BLaER1 treated with 17β-estradiol and CSF1 and Interleukin-3, amounts not matched to agents 10 nM and 100 nM (cell line): Measurements from ENCODE around the gene SPP2.

ENCODE experiments used
- H3K27ac ChIP-seq, 11 experiments: shearing (Covaris generic); formaldehyde crosslinking; 2 replicates each; pipeline ENCODE4 v1.8.1; 2022
- H3K27me3 ChIP-seq, 11 experiments: shearing (Covaris generic); formaldehyde crosslinking; 2 replicates each; pipeline ENCODE4 v1.8.1; 2022
- H3K36me3 ChIP-seq, 11 experiments: shearing (Covaris generic); formaldehyde crosslinking; 2 replicates each; pipeline ENCODE4 v1.8.1; 2022
- H3K4me1 ChIP-seq, 10 experiments: shearing (Covaris generic); formaldehyde crosslinking; 2 replicates each; pipeline ENCODE4 v1.8.1; 2022
- H3K4me2 ChIP-seq, 11 experiments: shearing (Covaris generic); formaldehyde crosslinking; 2 replicates each; pipeline ENCODE4 v1.8.1; 2022
- H3K4me3 ChIP-seq, 10 experiments: shearing (Covaris generic); formaldehyde crosslinking; 2 replicates each; pipeline ENCODE4 v1.8.1; 2022
- H3K9ac ChIP-seq, 11 experiments: shearing (Covaris generic); formaldehyde crosslinking; 2 replicates each; pipeline ENCODE4 v1.8.1; 2022
- H3K9me3 ChIP-seq, 11 experiments: shearing (Covaris generic); formaldehyde crosslinking; replicated peaks in 1 of 11; 2 replicates each; pipeline ENCODE4 v1.8.1; 2022
- H4K20me1 ChIP-seq, 11 experiments: shearing (Covaris generic); formaldehyde crosslinking; 2 replicates each; pipeline ENCODE4 v1.8.1; 2022
- Cebpa-rat ChIP-seq, 11 experiments: shearing (Covaris generic); IDR thresholded peaks; 2 replicates each; pipeline ENCODE4 v1.8.1; 2022

SPP2 gene

GRCh38 chr2:234019896-234020295 is 30.6 kb upstream of the SPP2 start:
- H3K27ac ChIP-seq, result no peak overlapping the region

GRCh38 chr2:234020332-234020731 is 30.2 kb upstream of the SPP2 start:
- no peak for TF ChIP-seq Cebpa-rat (IDR thresholded peaks at IDR 0.05)
- H3K4me2 ChIP-seq, result no peak overlapping the region
- H3K27ac ChIP-seq, result no peak overlapping the region
- H3K27me3 ChIP-seq, result no peaks in the 10 kb centered on the region
- no peak overlapping the region for H3K4me3 ChIP-seq
- H3K36me3 ChIP-seq, result no peaks in the 10 kb centered on the region
- no peaks in the 10 kb centered on the region for H4K20me1 ChIP-seq
- no peak overlapping the region for H3K9ac ChIP-seq
- H3K9me3 ChIP-seq, result peaks cover 13 to 46% (median 38%) of the 10 kb centered on the region in 11 experiments
- peaks cover 0 to 25% (median 13%) of the 10 kb centered on the region in 10 experiments; a peak in 15 of 20 replicates for H3K4me1 ChIP-seq

More at GRCh38 chr2:234019896-234020295, 30.6 kb upstream of the SPP2 start:
- Histone ChIP-seq H3K4me2 (no peak overlapping the region), H3K4me3 (no peak overlapping the region), H3K27me3 (no peaks in the 10 kb centered on the region), H3K9ac (no peak overlapping the region), H4K20me1 (no peaks in the 10 kb centered on the region), H3K36me3 (no peaks in the 10 kb centered on the region), H3K4me1 (peaks cover 0 to 21% (median 9%) of the 10 kb centered on the region in 10 experiments; a peak in 15 of 20 replicates), H3K9me3 (peaks cover 13 to 46% (median 38%) of the 10 kb centered on the region in 11 experiments)
- TF ChIP-seq Cebpa-rat (IDR thresholded peaks at IDR 0.05), result no peak

- TF ChIP-seq Cebpa-rat (IDR thresholded peaks at IDR 0.05), result no peak
- H3K4me1 ChIP-seq, result peaks cover 17 to 33% (median 31%) of the 10 kb centered on the region in 10 experiments
- no peak overlapping the region for H3K4me2 ChIP-seq
- no peak overlapping the region for H3K4me3 ChIP-seq
- no peaks in the 10 kb centered on the region for H3K36me3 ChIP-seq
- no peak overlapping the region for H3K9ac ChIP-seq
- H4K20me1 ChIP-seq, result no peaks in the 10 kb centered on the region
- H3K9me3 ChIP-seq, result peaks cover 13 to 46% (median 38%) of the 10 kb centered on the region in 11 experiments
- H3K27me3 ChIP-seq, result no peaks in the 10 kb centered on the region
- no peak overlapping the region for H3K27ac ChIP-seq
Observed at GRCh38 chr2:234022424-234022823, 28.1 kb upstream of the SPP2 start.

GRCh38 chr2:234024304-234024703 is 26.2 kb upstream of the SPP2 start:
- no peaks in the 10 kb centered on the region for H3K27me3 ChIP-seq
- no peak for TF ChIP-seq Cebpa-rat (IDR thresholded peaks at IDR 0.05)

GRCh38 chr2:234025466-234025865 is 25.0 kb upstream of the SPP2 start:
- Histone ChIP-seq H3K36me3 (no peaks in the 10 kb centered on the region), H3K4me1 (peaks cover 17 to 46% (median 40%) of the 10 kb centered on the region in 10 experiments), H3K9ac (peak overlapping the region in 10 of 11 experiments; percentile 8 to 70 (median 65); a peak in 16 of 22 replicates), H3K27ac (peak overlapping the region in 8 of 11 experiments; percentile 7 to 69 (median 47); a peak in 9 of 22 replicates), H3K4me2 (peak overlapping the region; percentile 75 to 97 (median 87)), H3K9me3 (peaks cover 13 to 53% (median 38%) of the 10 kb centered on the region in 11 experiments), H3K4me3 (peak overlapping the region; percentile 39 to 64 (median 52); a peak in 17 of 20 replicates), H3K27me3 (no peaks in the 10 kb centered on the region), H4K20me1 (no peaks in the 10 kb centered on the region)
- no peak for TF ChIP-seq Cebpa-rat (IDR thresholded peaks at IDR 0.05)

More at GRCh38 chr2:234024304-234024703, 26.2 kb upstream of the SPP2 start:
- H3K9me3 ChIP-seq, result peaks cover 13 to 53% (median 38%) of the 10 kb centered on the region in 11 experiments
- peaks cover 17 to 44% (median 40%) of the 10 kb centered on the region in 10 experiments for H3K4me1 ChIP-seq
- H3K36me3 ChIP-seq, result no peaks in the 10 kb centered on the region
- no peak overlapping the region for H3K9ac ChIP-seq
- H3K4me2 ChIP-seq, result peak overlapping the region in 8 of 11 experiments; percentile 81 to 97 (median 89); a peak in 13 of 22 replicates
- H4K20me1 ChIP-seq, result no peaks in the 10 kb centered on the region
- H3K4me3 ChIP-seq, result no peak overlapping the region
- H3K27ac ChIP-seq, result peak overlapping the region in 1 of 11 experiments; percentile 22; a peak in 1 of 22 replicates

GRCh38 chr2:234025891-234026401 is 24.6 kb upstream of the SPP2 start:
- peak overlapping the region; percentile 75 to 97 (median 87) for H3K4me2 ChIP-seq

GRCh38 chr2:234026693-234027254 is 23.7 kb upstream of the SPP2 start:
- no peak for TF ChIP-seq Cebpa-rat (IDR thresholded peaks at IDR 0.05)
- peak overlapping the region; percentile 43 to 97 (median 87); a peak in 21 of 22 replicates for H3K4me2 ChIP-seq
- H3K27ac ChIP-seq, result no peak overlapping the region

More at GRCh38 chr2:234025891-234026401, 24.6 kb upstream of the SPP2 start:
- Histone ChIP-seq H3K9ac (peak overlapping the region in 10 of 11 experiments; percentile 8 to 70 (median 65); a peak in 16 of 22 replicates), H3K4me3 (peak overlapping the region; percentile 39 to 64 (median 52); a peak in 17 of 20 replicates), H3K4me1 (peaks cover 17 to 51% (median 40%) of the 10 kb centered on the region in 10 experiments), H3K36me3 (no peaks in the 10 kb centered on the region), H3K9me3 (peaks cover 13 to 49% (median 37%) of the 10 kb centered on the region in 11 experiments), H3K27me3 (no peaks in the 10 kb centered on the region), H3K27ac (peak overlapping the region in 7 of 11 experiments; percentile 18 to 69 (median 52); a peak in 10 of 22 replicates), H4K20me1 (no peaks in the 10 kb centered on the region)
- no peak for TF ChIP-seq Cebpa-rat (IDR thresholded peaks at IDR 0.05)

GRCh38 chr2:234027641-234028040 is 22.9 kb upstream of the SPP2 start:
- Histone ChIP-seq H3K27ac (no peak overlapping the region), H3K4me3 (no peak overlapping the region; a peak in 1 of 20 replicates), H3K4me1 (peaks cover 17 to 60% (median 45%) of the 10 kb centered on the region in 10 experiments), H3K9me3 (peaks cover 13 to 45% (median 34%) of the 10 kb centered on the region in 11 experiments), H3K27me3 (no peaks in the 10 kb centered on the region), H3K4me2 (peak overlapping the region in 10 of 11 experiments; percentile 43 to 97 (median 88); a peak in 17 of 22 replicates), H4K20me1 (no peaks in the 10 kb centered on the region), H3K9ac (no peak overlapping the region), H3K36me3 (no peaks in the 10 kb centered on the region)
- TF ChIP-seq Cebpa-rat (IDR thresholded peaks at IDR 0.05), result no peak

More at GRCh38 chr2:234026693-234027254, 23.7 kb upstream of the SPP2 start:
- Histone ChIP-seq H4K20me1 (no peaks in the 10 kb centered on the region), H3K4me3 (no peak overlapping the region), H3K9ac (peak overlapping the region in 1 of 11 experiments; percentile 70; a peak in 1 of 22 replicates), H3K36me3 (no peaks in the 10 kb centered on the region), H3K4me1 (peaks cover 17 to 52% (median 40%) of the 10 kb centered on the region in 10 experiments), H3K9me3 (peaks cover 13 to 46% (median 35%) of the 10 kb centered on the region in 11 experiments), H3K27me3 (no peaks in the 10 kb centered on the region)

GRCh38 chr2:234029150-234029733 is 21.3 kb upstream of the SPP2 start:
- TF ChIP-seq Cebpa-rat (IDR thresholded peaks at IDR 0.05), result no peak
- Histone ChIP-seq H3K36me3 (peaks cover 0 to 7% (median 0%) of the 10 kb centered on the region in 11 experiments; a peak in 2 of 22 replicates), H3K4me3 (no peak overlapping the region), H3K27ac (no peak overlapping the region), H3K4me2 (no peak overlapping the region), H3K27me3 (no peaks in the 10 kb centered on the region), H4K20me1 (no peaks in the 10 kb centered on the region), H3K9ac (no peak overlapping the region), H3K9me3 (peaks cover 16 to 45% (median 34%) of the 10 kb centered on the region in 11 experiments), H3K4me1 (peaks cover 17 to 63% (median 48%) of the 10 kb centered on the region in 10 experiments)
